Stimulated activated CD4-positive, alpha-beta T cell treated with anti-CD3 and anti-CD28 coated beads, Interleukin-2, amount 100 ng/mL, for 48 hours (primary cell): ENCODE data around the gene MOV10L1.
"Not testable (repeated sequence)": the region's sequence is repeated elsewhere in the genome, so short reads cannot be mapped to it uniquely, and the experiment has no call there.

Source experiments
- DNase-seq, 2 donors: peaks; one replicate each; pipeline ENCODE4 v3.0.0-alpha.2; 2020

MOV10L1 gene

DNA sequence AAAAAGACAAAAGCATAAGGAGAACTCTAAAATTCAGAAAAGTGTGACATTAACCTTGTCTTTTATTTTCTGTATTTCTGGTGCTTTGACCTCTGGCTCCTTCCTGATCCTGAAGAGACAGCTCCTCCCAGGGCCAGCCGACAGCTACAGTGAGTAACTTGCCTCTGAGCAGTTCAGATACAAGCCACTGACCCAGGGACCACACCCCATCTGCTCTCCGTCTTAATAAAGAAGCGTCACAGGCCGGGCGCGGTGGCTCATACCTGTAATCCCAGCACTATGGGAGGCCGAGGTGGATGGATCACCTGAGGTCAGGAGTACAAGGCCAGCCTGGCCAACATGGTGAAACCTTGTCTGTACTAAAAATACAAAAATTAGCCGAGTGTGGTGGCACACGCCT is 11.0 kb upstream of the MOV10L1 start:
- DNase-seq = no peak

DNA sequence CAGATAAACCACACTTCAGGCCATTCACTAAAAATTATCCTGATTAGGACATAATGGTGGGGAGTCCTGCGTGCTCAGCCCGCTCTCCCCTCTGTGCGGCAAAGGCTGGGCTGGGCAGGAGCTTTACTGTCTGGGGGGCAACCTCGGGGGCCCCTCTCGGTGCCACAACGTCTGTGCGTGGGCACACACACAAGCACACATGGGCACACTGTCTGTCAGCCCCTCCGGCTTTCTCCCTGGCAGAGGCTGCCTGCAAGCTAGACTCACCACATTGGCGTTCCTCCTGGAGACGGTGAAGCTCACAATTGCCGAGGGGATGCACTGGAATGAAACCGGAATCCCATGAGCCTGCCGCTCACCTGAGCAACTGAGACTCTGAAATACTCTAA is 9.7 kb upstream of the MOV10L1 start:
- no peak for DNase-seq

GRCh38 chr22:50081426-50082196 is 8.2 kb upstream of the MOV10L1 start:
- no peak for DNase-seq

DNA sequence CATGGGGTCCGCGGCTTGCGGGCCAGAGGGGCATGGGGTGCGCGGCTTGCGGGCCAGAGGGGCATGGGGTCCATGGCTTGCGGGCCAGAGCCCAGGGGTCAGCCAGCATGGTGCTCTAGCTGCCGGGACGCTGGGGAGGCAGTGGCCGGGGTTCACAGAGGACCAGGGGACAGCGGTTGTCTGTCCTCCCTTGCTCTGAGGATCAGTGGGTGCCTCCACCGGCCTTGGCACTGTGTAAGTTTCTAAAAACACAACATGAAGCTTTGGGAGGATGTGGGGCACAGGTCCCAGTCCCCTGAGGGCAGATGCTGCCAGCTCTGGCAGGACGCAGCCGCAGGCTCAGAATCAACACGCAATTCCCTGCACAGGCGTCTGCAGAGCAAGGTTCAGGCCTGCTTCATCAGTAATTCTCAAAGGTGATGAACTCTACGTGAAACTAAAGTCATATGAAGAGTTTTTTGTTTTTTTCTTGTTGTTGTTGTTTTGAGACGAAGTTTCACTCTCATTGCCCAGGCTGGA is 7.5 kb upstream of the MOV10L1 start:
- DNase-seq = no peak

DNA sequence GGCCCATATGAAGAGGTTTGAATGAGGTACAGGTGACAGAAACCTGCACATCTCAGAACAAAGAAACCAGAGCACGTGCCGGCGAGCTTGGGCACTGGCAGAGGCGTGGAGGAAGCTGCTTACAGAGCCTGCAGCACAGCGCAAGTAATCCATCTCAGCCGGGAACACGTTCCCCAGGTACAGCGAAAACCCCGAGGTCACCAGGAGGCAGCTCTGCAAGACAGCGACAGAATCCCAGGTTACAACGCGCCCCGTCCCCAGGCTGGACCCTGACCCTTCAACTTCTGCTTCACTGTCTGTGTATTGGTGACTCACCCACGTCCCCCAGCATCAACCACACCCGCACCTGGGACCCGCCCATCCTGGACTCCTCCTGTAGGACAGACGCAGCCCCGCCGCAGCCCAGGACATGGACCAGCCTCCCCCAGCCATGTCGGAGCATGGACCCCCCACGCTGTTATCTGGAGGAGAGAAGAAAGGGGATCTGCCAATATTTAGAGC is 6.8 kb upstream of the MOV10L1 start:
- no peak for DNase-seq

DNA sequence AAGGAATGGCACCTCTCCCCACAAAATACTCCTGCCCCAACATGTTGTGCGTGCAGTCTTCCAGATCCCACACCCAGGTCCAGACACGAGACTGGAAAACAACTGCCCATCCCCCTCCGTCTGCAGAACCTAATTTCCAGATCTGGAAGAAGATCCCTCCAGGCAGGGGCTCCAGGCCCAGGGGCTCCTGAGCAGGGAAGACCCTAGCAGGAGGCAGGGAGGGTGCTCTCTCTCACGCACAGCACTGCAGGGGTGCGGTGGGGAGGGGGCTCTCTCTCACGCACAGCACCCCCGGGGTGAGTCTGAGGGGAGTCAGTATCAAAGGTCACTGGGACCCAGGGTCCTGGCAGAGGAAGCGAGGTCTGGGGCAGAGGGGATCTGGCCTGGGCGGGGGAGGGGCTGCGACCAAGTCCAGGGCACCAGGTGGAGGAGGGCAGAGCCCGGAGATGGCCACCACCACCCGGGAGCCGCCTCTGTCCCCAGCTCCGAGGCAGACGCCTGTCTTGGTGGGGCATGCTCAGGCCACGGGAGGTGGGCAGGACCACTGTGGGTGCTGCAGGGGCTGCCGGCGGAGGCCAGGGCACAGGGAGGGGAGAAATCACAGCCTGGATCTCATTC is 6.2 kb upstream of the MOV10L1 start:
- DNase-seq = no peak

GRCh38 chr22:50084080-50084477 is 5.7 kb upstream of the MOV10L1 start:
- no peak for DNase-seq

- DNase-seq = no peak
Observed at GRCh38 chr22:50084614-50085021, 5.2 kb upstream of the MOV10L1 start.

DNA sequence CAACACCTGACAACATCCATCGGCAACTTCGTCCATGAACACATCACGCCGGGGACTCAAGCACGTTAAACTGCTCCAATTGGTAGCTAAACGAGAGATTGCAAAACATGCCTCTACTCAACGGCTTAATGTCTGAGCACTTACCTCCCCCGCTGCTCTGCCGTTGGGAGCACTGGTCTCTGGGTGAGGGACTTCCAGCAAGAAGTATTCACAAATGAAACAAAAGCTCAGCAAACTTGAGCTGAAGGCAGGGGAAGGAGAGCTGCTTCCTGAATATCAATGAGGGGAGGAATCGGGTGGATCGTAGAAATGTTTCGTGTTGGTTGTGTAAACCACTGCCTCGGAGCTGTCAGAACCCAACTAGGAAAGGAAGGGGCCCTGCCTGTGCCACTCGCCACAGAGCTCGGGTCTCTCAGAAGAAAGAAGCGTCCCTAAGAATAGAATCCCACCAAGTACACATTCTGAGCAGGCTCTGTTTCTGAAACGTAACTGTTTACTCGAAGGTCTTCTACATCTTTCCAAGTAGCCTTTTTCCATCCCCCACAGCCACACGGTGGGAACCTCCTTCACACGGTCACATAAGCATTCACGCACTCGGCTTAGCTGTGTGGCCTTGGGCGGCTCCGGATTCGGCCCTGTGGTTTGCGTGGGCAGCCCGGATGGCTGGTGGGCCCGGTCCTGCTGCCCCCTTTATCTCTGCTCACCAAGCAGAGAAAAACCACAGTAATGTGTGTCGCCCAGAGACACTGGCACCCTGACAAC is 4.4 kb upstream of the MOV10L1 start, which contains the start of gene MLC1:
Gene MLC1 (minus strand): TSS at position 216 of the 762 bp plus-strand sequence. CDS start 524 bp downstream, outside the sequence.
- DNase-seq = no peak

DNA sequence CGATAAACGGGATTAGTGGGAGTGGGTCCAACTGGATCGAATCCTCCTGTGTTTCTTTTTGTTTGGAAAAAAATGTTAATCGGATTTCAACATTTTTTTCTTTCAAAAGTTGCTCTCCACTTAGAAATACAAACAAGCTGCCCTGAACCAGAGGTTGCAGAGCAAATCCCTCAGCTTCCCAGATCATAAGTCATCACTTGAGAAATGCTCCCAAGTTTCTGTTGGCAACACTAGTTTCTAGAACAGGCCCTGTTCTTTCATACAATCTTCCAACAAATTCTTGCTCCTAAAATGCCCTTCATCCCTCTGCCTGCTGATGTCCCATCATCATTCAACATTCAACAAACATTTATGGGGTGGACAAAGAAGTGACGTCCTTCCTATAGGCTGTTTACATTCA is 3.3 kb upstream of the MOV10L1 start:
- DNase-seq = no peak

- not testable (repeated sequence) for DNase-seq
Observed at GRCh38 chr22:50086975-50087374, 2.8 kb upstream of the MOV10L1 start.

- DNase-seq = no peak
Observed at GRCh38 chr22:50087646-50088045, 2.2 kb upstream of the MOV10L1 start.

GRCh38 chr22:50088096-50088495 is 1.7 kb upstream of the MOV10L1 start:
- DNase-seq = no peak

DNA sequence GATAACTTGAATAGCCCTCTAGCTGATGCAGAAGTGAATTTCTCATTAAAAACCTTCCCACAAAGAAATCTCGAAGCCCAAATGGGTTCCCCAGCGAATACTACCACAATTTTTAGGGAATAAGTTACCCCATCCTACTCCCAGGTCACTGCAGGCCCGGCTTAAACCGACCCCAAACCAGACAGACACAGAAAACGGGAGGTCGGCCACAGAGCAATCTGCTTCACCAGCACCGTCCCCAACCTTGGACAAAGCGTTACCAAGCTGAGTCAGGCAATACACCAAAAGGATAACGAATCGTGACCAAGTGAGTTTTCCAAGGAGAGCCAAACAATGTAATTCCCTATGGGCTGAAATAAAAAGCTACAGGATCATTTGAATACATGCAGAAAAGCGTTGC is 575 bp upstream of the MOV10L1 start:
- DNase-seq = no peak

DNA sequence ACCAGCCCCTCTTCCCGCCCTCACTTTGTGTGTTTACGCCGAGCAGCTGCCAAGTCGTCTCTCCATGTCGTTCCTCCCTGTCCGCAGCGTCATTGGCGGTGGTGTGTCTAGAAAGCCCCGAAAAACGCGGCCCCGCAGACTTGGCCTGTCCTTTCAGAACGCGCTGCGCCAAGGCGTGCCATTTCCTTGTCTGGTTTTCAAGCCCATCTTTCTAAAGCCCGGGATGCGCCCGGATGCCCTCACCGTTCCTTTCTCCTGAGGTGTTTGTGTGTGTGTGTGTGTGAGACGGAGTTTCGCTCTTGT is 557 bp downstream of the MOV10L1 start:
- no peak for DNase-seq

DNA sequence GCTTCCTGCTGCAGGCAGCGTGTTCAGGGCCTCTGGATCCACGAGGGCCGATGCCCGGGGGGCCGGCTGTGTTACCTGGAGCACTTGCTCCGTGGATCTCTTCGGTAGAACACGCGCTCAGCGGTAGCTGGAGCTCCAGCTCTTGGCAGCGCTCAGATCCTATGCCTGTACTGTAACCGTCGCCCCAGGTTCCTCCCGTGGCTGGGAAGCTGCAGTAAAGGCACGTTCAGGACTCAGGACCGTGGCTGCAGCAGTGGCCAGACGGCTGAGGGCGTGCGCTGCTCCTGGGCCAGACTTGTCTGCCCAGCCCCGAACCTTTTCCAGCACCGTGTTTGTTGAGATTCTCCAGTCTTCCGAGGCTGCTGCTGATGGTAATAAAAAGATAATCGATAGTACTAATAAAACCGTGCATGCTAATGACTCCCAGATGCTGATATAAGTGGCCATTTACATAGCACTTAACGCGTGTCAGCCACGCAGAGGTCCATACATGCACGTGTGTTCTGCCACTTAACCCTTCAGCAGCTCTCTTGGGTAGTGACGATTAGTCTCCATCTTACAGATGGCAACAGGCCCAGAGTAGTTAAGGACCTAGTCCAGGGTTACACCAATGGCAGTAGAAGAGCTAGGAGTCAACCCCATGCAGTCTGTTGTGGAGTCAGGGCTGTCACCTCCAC is 1.4 kb downstream of the MOV10L1 start:
- no peak for DNase-seq

GRCh38 chr22:50092342-50092741 is 2.5 kb downstream of the MOV10L1 start:
- no peak for DNase-seq

GRCh38 chr22:50098052-50098451 is 8.2 kb downstream of the MOV10L1 start:
- no peak for DNase-seq

DNA sequence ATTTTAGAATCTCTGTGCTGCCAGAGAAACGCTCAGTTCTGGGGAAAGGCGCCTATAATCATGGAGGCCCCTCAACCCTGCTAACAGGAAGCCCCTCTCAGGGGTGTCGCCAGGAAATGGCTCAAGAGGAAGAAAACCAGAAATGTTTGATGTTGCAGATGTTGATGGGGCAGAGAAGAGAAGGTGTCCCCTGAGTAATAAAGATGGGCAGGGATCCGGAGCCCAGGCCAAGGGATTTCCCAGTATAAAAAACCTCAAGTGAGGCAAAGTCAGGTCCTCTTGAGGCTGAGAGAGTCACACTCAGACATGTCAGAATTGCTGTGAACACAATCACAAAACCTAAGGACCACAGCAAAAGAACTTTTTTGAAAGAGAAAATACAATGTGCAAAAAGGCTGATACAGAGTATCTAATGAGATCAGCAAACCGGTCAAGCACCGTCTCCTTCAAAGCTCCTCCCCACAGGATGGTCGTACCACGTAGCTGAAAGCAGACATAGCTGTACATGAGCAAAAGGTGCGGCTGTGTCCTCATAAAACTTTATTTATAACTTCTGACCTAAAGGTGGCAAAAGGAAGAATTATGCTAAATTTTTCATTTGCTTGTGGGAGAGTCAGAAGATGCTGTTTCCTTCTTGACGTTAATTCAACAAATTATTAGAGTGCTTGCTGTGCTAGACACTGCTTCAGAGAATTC is 12.2 kb downstream of the MOV10L1 start:
- DNase-seq = no peak

GRCh38 chr22:50102946-50103345 is 13.1 kb downstream of the MOV10L1 start:
- no peak for DNase-seq

GRCh38 chr22:50104141-50104544 is 14.3 kb downstream of the MOV10L1 start:
- no peak for DNase-seq
